GM20000 (cell line): Measurements from ENCODE around the gene RNF141.

Source experiments
- DNase-seq: peaks from one replicate; pipeline ENCODE4 v3.0.0; 2012; ENCODE audit warnings: low spot score
- CTCF ChIP-seq: IDR thresholded peaks from 2 replicates; pipeline ENCODE4 v1.5.1; 2012; ENCODE audit warnings: mild to moderate bottlenecking, control low read depth; ENCODE audit errors: extremely low read depth, missing control alignments

RNF141 gene

GRCh38 chr11:10483584-10483983, 57.4 kb downstream of the RNF141 start:
- TF ChIP-seq CTCF: no peak
- DNase-seq: no peak

GRCh38 chr11:10483174-10483573, 57.8 kb downstream of the RNF141 start:
- TF ChIP-seq CTCF: no peak
- no peak for DNase-seq

- TF ChIP-seq CTCF: no peak
- no peak for DNase-seq
Observed at GRCh38 chr11:10481560-10482349, 59.2 kb downstream of the RNF141 start.

GRCh38 chr11:10480760-10481159, 60.2 kb downstream of the RNF141 start:
- TF ChIP-seq CTCF: no peak

GRCh38 chr11:10480026-10480425, 61.0 kb downstream of the RNF141 start:
- TF ChIP-seq CTCF: no peak
- no peak for DNase-seq

More at GRCh38 chr11:10480760-10481159, 60.2 kb downstream of the RNF141 start:
- no peak for DNase-seq

- no peak for DNase-seq
- no peak for TF ChIP-seq CTCF
Observed at GRCh38 chr11:10478574-10479550, 62.1 kb downstream of the RNF141 start.

- DNase-seq: no peak
- TF ChIP-seq CTCF: no peak
Observed at GRCh38 chr11:10478066-10478465, 62.9 kb downstream of the RNF141 start.
